Smooth muscle cell (in vitro differentiated cells): ENCODE results near the gene VSIG10. TPM values are rescaled to one million over a fixed set of nuclear protein-coding genes. Genes with fewer than 3 reads are reported as not detected.

Experiments used
- DNase-seq: peaks from one replicate; lab custom pipeline; 2025; ENCODE audit not compliant: unreplicated experiment; lab: John Stamatoyannopoulos, UW
- H2AFZ ChIP-seq: fragments of 200-600 bp; sonication (generic); 2 replicates; pipeline ENCODE4 v1.6.0; 2016; ENCODE audit warnings: antibody characterized with exemption, low read depth, mild to moderate bottlenecking
- H3F3A ChIP-seq: fragments of 200-600 bp; sonication (generic); 2 replicates; pipeline ENCODE4 v1.6.0; 2017; ENCODE audit warnings: antibody characterized with exemption, low read depth
- H3K27ac ChIP-seq: fragments of 200-600 bp; sonication (generic); 2 replicates; pipeline ENCODE4 v1.5.1; 2016; ENCODE audit warnings: low read depth, mild to moderate bottlenecking
- H3K27me3 ChIP-seq: fragments of 200-600 bp; sonication (generic); 2 replicates; pipeline ENCODE4 v1.6.1; 2016; ENCODE audit warnings: low read depth, mild to moderate bottlenecking
- H3K36me3 ChIP-seq: fragments of 200-600 bp; sonication (generic); 2 replicates; pipeline ENCODE4 v1.5.1; 2016; ENCODE audit warnings: low read depth
- H3K4me1 ChIP-seq: fragments of 200-600 bp; sonication (generic); 2 replicates; pipeline ENCODE4 v1.5.1; 2016; ENCODE audit warnings: low read depth
- H3K4me2 ChIP-seq: fragments of 200-600 bp; sonication (generic); 2 replicates; pipeline ENCODE4 v1.6.0; 2016; ENCODE audit warnings: mild to moderate bottlenecking
- H3K4me3 ChIP-seq: fragments of 200-600 bp; sonication (generic); 2 replicates; pipeline ENCODE4 v1.5.1; 2016; ENCODE audit warnings: mild to moderate bottlenecking
- H3K79me2 ChIP-seq: fragments of 200-600 bp; sonication (generic); 2 replicates; pipeline ENCODE4 v1.6.0; 2016; ENCODE audit warnings: low read depth, mild to moderate bottlenecking
- H3K9ac ChIP-seq: fragments of 200-600 bp; sonication (generic); 2 replicates; pipeline ENCODE4 v1.6.0; 2016; ENCODE audit warnings: low read depth
- H3K9me3 ChIP-seq: fragments of 200-600 bp; sonication (generic); replicated peaks from 2 replicates; pipeline ENCODE4 v1.5.1; 2016; ENCODE audit warnings: low read depth
- H4K20me1 ChIP-seq: fragments of 200-600 bp; sonication (generic); 2 replicates; pipeline ENCODE4 v1.6.0; 2016; ENCODE audit warnings: low read depth
- CTCF ChIP-seq: fragments of 200-600 bp; sonication (generic); IDR thresholded peaks from 2 replicates; pipeline ENCODE4 v1.5.1; 2017; ENCODE audit warnings: borderline replicate concordance, mild to moderate bottlenecking, antibody characterized with exemption; ENCODE audit not compliant: insufficient read depth, poor library complexity, severe bottlenecking
- WGBS: methylation state at CpG from one replicate; pipeline ENCODE4 v1.1.7; 2016; ENCODE audit warnings: low lambda C conversion rate; 5-methylcytosine and 5-hydroxymethylcytosine counted together
- polyA plus RNA-seq: library from polyadenylated mRNA; unstranded; fragments of >200 nt; fragmentation: Nextera tagmentation; extraction: Ambion mirVana; gene quantifications from 2 replicates; pipeline ENCODE4 v1.2.1, GENCODE V29; 2016
- total RNA-seq: library from RNA; depleted of rRNA; stranded (reverse); fragments of >200 nt; gene quantifications from 2 replicates; pipeline ENCODE4 v1.2.3, GENCODE V29; 2014

Gene VSIG10
- total RNA-seq (2.3 and 5.6 TPM in 2 replicates), polyA plus RNA-seq (2.3 and 3.0 TPM in 2 replicates)

- H3K4me3 ChIP-seq, result peak within 1 kb of the TSS; percentile 86
- H3K4me1 ChIP-seq, result peaks cover 3% of the 10 kb centered on the region
- no peaks in the 10 kb centered on the region for H4K20me1 ChIP-seq
- no peaks in the 10 kb centered on the region for H3K36me3 ChIP-seq
- H3K27me3 ChIP-seq, result no peaks in the 10 kb centered on the region
- no peaks in the 10 kb centered on the region for H3K9me3 ChIP-seq
- H2AFZ ChIP-seq, result peak within 1 kb of the TSS; percentile 91
- no peak for TF ChIP-seq CTCF
- 1% methylated on average over 70 of the region's 75 CpGs for WGBS
- H3K79me2 ChIP-seq, result no peaks in the 10 kb centered on the region
- peak; percentile 46 for DNase-seq
- no peak within 1 kb of the TSS for H3K9ac ChIP-seq
- H3F3A ChIP-seq, result no peaks in the 10 kb centered on the region
- H3K4me2 ChIP-seq, result peak within 1 kb of the TSS; percentile 99
- no peak within 1 kb of the TSS for H3K27ac ChIP-seq
Measured at GRCh38 chr12:118103601-118104382, at the start of gene VSIG10. TSS of gene VSIG10 (minus strand) at chr12:118104011. CDS start at chr12:118103671, 340 bp downstream.

GRCh38 chr12:118151755-118152154, 47.9 kb upstream of the VSIG10 start:
- no peak overlapping the region for H3K4me2 ChIP-seq
- no peak overlapping the region for H3K4me3 ChIP-seq
- H3K27ac ChIP-seq, result no peak overlapping the region
- TF ChIP-seq CTCF, result no peak
- H3K9ac ChIP-seq, result no peak overlapping the region
- H3K27me3 ChIP-seq, result no peaks in the 10 kb centered on the region
- no peaks in the 10 kb centered on the region for H3F3A ChIP-seq
- H3K9me3 ChIP-seq, result no peaks in the 10 kb centered on the region
- H3K36me3 ChIP-seq, result no peaks in the 10 kb centered on the region
- no peaks in the 10 kb centered on the region for H3K4me1 ChIP-seq
- DNase-seq, result no peak
- 93% methylated on average over 5 of the region's 5 CpGs for WGBS
- no peaks in the 10 kb centered on the region for H4K20me1 ChIP-seq
- no peak overlapping the region for H2AFZ ChIP-seq
- H3K79me2 ChIP-seq, result no peaks in the 10 kb centered on the region

- 71% methylated on average over 7 of the region's 7 CpGs for WGBS
- Histone ChIP-seq H3K4me3 (no peak overlapping the region), H3K9me3 (no peaks in the 10 kb centered on the region), H3K4me1 (no peaks in the 10 kb centered on the region), H3K36me3 (no peaks in the 10 kb centered on the region), H3K4me2 (no peak overlapping the region), H2AFZ (no peak overlapping the region), H3K27me3 (no peaks in the 10 kb centered on the region), H3K9ac (no peak overlapping the region), H3K79me2 (no peaks in the 10 kb centered on the region), H4K20me1 (no peaks in the 10 kb centered on the region), H3F3A (no peaks in the 10 kb centered on the region), H3K27ac (no peak overlapping the region)
- no peak for TF ChIP-seq CTCF
- no peak for DNase-seq
Measured at GRCh38 chr12:118150625-118151024, 46.8 kb upstream of the VSIG10 start.

- WGBS, result 97% methylated on average over 5 of the region's 5 CpGs
Measured at GRCh38 chr12:118148287-118148686, 44.5 kb upstream of the VSIG10 start.

More at GRCh38 chr12:118148287-118148686, 44.5 kb upstream of the VSIG10 start:
- Histone ChIP-seq H3K27me3 (no peaks in the 10 kb centered on the region), H3K9ac (no peak overlapping the region), H3K4me1 (no peaks in the 10 kb centered on the region), H3K27ac (no peak overlapping the region), H3K9me3 (no peaks in the 10 kb centered on the region), H3K4me2 (no peak overlapping the region), H3K36me3 (no peaks in the 10 kb centered on the region), H3K4me3 (no peak overlapping the region), H2AFZ (no peak overlapping the region), H3K79me2 (no peaks in the 10 kb centered on the region), H3F3A (no peaks in the 10 kb centered on the region), H4K20me1 (peaks cover 7% of the 10 kb centered on the region)
- TF ChIP-seq CTCF, result no peak
- no peak for DNase-seq
